Progenitor cell of endocrine pancreas (in vitro differentiated cells): Measurements from ENCODE around the gene DPH5. TPM values are rescaled to one million over a fixed set of nuclear protein-coding genes. Genes with fewer than 3 reads are reported as not detected.

Source experiments
- DNase-seq: peaks from one replicate; pipeline ENCODE4 v3.0.0; 2021; ENCODE audit warnings: low spot score; ENCODE audit not compliant: unreplicated experiment
- H3K27ac Mint-ChIP-seq: 2 replicates; pipeline ENCODE4 v1.8.0; 2021; ENCODE audit warnings: mild to moderate bottlenecking, moderate library complexity, mixed read lengths
- H3K27me3 Mint-ChIP-seq: 2 replicates; pipeline ENCODE4 v1.8.0; 2021; ENCODE audit warnings: mixed read lengths
- H3K36me3 Mint-ChIP-seq: 2 replicates; pipeline ENCODE4 v1.8.0; 2022; ENCODE audit warnings: mixed read lengths; ENCODE audit not compliant: insufficient read depth
- H3K4me1 Mint-ChIP-seq: 2 replicates; pipeline ENCODE4 v1.8.0; 2021; ENCODE audit warnings: low read depth, mixed read lengths
- H3K4me3 Mint-ChIP-seq: 2 replicates; pipeline ENCODE4 v1.8.0; 2021; ENCODE audit warnings: low read depth, mild to moderate bottlenecking, moderate library complexity, mixed read lengths
- H3K9me3 Mint-ChIP-seq: 2 replicates; pipeline ENCODE4 v1.8.0; 2021; ENCODE audit warnings: low read depth, mixed read lengths
- total RNA-seq: library from RNA; stranded (reverse); gene quantifications from 2 replicates; pipeline ENCODE4 v1.2.1, GENCODE V29; 2021
- TF ChIP-seq, protein P1 (sequence below): fragments of 200-600 bp; sonication (generic); IDR thresholded peaks from one replicate; pipeline ENCODE4 v1.5.0; 2021; ENCODE audit warnings: antibody characterized with exemption, mild to moderate bottlenecking; ENCODE audit not compliant: unreplicated experiment

The DPH5 gene
- total RNA-seq, 1 donor from 2014 or later = 48.2 TPM

DNA sequence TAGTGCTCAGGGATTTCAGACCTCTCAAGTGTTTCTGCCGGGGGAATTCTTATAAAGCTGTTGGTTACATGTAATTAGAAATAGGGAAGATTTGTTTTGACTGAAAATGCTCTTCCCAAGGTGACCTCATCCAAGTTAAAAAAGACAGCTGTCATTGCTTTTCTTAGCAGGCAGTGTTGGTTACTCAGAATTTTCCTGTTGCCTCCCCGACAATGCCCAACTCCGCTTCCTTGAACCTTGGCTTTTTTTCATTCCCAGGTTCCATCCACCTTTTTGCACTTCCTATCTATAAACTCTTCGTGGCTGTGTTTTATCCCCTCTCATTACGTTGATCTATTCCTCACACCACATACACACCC, 825 bp upstream of the DPH5 start:
- peak overlapping the region; percentile 93 for H3K4me3 Mint-ChIP-seq
- DNase-seq = no peak
- H3K9me3 Mint-ChIP-seq = no peaks in the 10 kb centered on the region
- TF ChIP-seq, protein P1, sequence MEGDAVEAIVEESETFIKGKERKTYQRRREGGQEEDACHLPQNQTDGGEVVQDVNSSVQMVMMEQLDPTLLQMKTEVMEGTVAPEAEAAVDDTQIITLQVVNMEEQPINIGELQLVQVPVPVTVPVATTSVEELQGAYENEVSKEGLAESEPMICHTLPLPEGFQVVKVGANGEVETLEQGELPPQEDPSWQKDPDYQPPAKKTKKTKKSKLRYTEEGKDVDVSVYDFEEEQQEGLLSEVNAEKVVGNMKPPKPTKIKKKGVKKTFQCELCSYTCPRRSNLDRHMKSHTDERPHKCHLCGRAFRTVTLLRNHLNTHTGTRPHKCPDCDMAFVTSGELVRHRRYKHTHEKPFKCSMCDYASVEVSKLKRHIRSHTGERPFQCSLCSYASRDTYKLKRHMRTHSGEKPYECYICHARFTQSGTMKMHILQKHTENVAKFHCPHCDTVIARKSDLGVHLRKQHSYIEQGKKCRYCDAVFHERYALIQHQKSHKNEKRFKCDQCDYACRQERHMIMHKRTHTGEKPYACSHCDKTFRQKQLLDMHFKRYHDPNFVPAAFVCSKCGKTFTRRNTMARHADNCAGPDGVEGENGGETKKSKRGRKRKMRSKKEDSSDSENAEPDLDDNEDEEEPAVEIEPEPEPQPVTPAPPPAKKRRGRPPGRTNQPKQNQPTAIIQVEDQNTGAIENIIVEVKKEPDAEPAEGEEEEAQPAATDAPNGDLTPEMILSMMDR = no peak
- H3K27ac Mint-ChIP-seq = peak overlapping the region; percentile 95
- peaks cover 9% of the 10 kb centered on the region for H3K36me3 Mint-ChIP-seq
- H3K27me3 Mint-ChIP-seq = peaks cover 6% of the 10 kb centered on the region
- peaks cover 22% of the 10 kb centered on the region for H3K4me1 Mint-ChIP-seq

DNA sequence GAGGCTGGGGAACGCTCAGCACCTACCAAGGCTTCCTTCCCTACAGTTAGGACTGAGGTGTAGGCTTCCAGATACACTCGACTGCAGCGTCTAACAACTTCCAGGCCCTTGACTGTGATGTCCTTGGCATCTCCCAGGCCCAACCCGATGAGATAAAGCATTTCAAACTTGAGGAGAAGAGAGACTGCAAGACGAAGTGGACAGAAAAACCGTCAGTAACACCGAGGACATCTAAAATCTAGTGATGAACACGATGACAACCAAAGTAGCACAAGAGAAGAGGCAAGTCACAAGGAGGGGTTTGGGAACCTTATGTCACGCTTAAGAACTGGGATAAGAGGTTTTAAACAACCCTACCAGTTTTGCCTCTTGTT, 314 bp downstream of the DPH5 start:
- peak overlapping the region; percentile 93 for H3K4me3 Mint-ChIP-seq
- H3K36me3 Mint-ChIP-seq = peaks cover 9% of the 10 kb centered on the region
- H3K27ac Mint-ChIP-seq = peak overlapping the region; percentile 95
- TF ChIP-seq, protein P1 = no peak
- no peaks in the 10 kb centered on the region for H3K9me3 Mint-ChIP-seq
- DNase-seq = no peak
- peaks cover 4% of the 10 kb centered on the region for H3K27me3 Mint-ChIP-seq
- H3K4me1 Mint-ChIP-seq = peaks cover 20% of the 10 kb centered on the region

DNA sequence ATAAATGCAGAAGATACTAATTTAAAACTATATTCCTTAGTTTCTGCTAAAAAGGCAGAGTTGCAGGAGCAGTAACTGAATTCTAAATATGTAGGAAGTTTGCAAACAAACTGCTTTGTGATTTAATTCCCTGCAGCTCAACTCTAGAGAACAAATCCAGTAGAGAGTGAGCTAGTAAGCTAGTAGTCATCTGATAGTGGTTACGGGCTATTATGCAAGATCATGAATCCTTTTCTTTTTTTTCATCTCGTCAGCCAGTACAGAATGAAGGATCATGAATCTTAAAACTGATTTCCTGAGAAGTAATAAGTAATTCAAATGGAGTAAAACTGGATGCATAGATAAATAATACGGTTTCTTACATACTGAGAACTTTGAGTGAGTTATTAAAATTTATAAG, 3.3 kb downstream of the DPH5 start:
- Mint-ChIP-seq H3K4me1 (peaks cover 12% of the 10 kb centered on the region), H3K27me3 (no peaks in the 10 kb centered on the region), H3K36me3 (peaks cover 10% of the 10 kb centered on the region), H3K27ac (no peak overlapping the region), H3K9me3 (no peaks in the 10 kb centered on the region), H3K4me3 (no peak overlapping the region)
- TF ChIP-seq, protein P1 = no peak
- DNase-seq = no peak

DNA sequence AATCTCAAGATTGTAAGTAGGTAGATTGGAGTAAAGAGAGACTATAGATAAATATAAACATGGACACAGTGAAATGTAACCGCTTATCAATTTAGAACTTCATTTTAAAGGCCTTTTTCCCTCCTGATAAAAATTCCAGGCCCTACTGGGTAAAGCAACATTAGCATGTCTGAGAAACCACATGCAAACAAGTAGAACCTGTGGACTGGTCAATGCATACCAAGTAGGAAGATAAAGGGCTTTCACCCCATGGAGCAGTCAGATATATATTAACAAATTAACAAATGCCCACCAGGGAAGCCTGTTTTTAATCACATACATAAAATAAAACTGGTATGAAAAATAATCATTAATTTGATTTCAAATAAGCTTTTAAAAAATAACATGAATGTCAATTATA, 8.1 kb downstream of the DPH5 start:
- no peak overlapping the region for H3K27ac Mint-ChIP-seq
- peaks cover 2% of the 10 kb centered on the region for H3K4me1 Mint-ChIP-seq
- H3K27me3 Mint-ChIP-seq = no peaks in the 10 kb centered on the region
- H3K4me3 Mint-ChIP-seq = no peak overlapping the region
- no peaks in the 10 kb centered on the region for H3K9me3 Mint-ChIP-seq
- DNase-seq = no peak
- TF ChIP-seq, protein P1 = no peak
- H3K36me3 Mint-ChIP-seq = peaks cover 14% of the 10 kb centered on the region

DNA sequence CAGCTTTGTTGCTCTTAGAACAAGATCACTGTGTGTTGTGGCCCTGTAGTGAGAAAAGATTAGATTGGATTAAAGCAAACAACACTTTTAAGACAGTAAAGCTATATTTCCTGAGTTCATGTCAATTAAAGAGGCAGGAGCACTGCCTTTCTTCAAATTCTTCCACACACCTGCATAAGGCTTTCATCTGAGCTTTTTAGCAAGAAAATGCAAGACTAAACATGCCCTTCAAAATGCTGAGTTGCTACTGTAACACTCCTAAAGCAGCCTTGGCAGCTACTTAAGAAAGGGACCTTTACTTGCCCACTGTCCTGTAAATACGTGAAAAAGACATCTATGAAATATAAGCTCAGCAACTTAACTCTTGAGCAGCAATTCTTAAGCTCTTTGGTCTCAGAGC, 11.8 kb downstream of the DPH5 start:
- Mint-ChIP-seq H3K4me3 (no peak overlapping the region), H3K9me3 (no peaks in the 10 kb centered on the region), H3K36me3 (peaks cover 9% of the 10 kb centered on the region), H3K27me3 (no peaks in the 10 kb centered on the region), H3K27ac (no peak overlapping the region), H3K4me1 (peaks cover 2% of the 10 kb centered on the region)
- TF ChIP-seq, protein P1 = no peak
- no peak for DNase-seq
